ENCODE data around the gene SLC35D1. TPM values are rescaled to one million over a fixed set of nuclear protein-coding genes. Genes with fewer than 3 reads are reported as not detected.
"Not testable (repeated sequence)": the region's sequence is repeated elsewhere in the genome, so short reads cannot be mapped to it uniquely, and the experiment has no call there.

The SLC35D1 gene
- total RNA-seq, 2 experiments from 2014 or later: 8.1 to 9.1 TPM

DNA sequence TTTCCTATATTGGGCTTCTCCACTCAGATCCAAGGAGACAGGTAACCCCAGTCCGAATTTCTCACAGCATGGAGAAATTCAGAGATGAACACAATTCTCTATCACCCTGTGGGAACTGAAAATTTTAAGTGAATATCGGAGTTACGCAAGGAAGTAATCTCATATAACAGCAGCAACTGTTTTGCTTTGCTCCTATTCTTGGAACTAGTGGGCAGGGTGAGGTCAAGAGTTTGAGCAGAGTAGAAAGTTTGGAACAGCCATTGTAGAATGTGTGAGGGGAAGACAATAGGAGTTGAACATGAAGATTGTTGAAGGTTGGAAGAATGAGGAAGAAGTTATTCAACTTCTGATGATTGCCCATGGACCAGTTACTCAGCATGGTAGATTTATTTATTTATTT is 24.3 kb upstream of the SLC35D1 start:
- Mint-ChIP-seq H3K36me3 (ENCODE audit: low read depth) (no peaks in the 10 kb centered on the region), H3K4me3 (no peak overlapping the region), H3K4me1 (ENCODE audit: low read depth) (no peaks in the 10 kb centered on the region), H3K27ac (no peak overlapping the region), H3K27me3 (no peaks in the 10 kb centered on the region), H3K9me3 (no peaks in the 10 kb centered on the region)
- no peak for TF ChIP-seq CTCF (IDR thresholded peaks at IDR 0.05)
- Histone ChIP-seq H3K36me3 (ENCODE audit: insufficient read depth, low read length) (no peaks in the 10 kb centered on the region), H3K4me1 (ENCODE audit: insufficient read depth, low read length) (no peaks in the 10 kb centered on the region), H3K4me3 (ENCODE audit: low read length) (no peak overlapping the region), H3K9me3 (ENCODE audit: control insufficient read depth in 1 of 2, insufficient read depth in 1 of 2, low read length in 2 of 2) (no peaks in the 10 kb centered on the region), H3K27ac (ENCODE audit: low read depth in 1 of 2, low read length in 2 of 2) (no peak overlapping the region), H3K27me3 (ENCODE audit: control insufficient read depth in 1 of 2, insufficient read depth in 2 of 2, low read length in 2 of 2) (no peaks in the 10 kb centered on the region)
- ChIA-PET POLR2A (no interaction called here), CTCF (no interaction called here)
- DNase-seq (no peak), ATAC-seq (ENCODE audit: poor library complexity) (no peak)
- intact Hi-C loops (cut with DNase I, micrococcal nuclease): no loop called here

GRCh38 chr1:67077593-67077992 is 23.6 kb upstream of the SLC35D1 start:
- H3K9me3 ChIP-seq (ENCODE audit: control insufficient read depth in 1 of 2, insufficient read depth in 1 of 2, low read length in 2 of 2): peaks cover 0 to 2% of the 10 kb centered on the region in 2 experiments
- H3K27ac ChIP-seq (ENCODE audit: low read depth in 1 of 2, low read length in 2 of 2): no peak overlapping the region
- Mint-ChIP-seq H3K27me3 (peaks cover 3% of the 10 kb centered on the region), H3K4me1 (ENCODE audit: low read depth) (no peaks in the 10 kb centered on the region), H3K4me3 (no peak overlapping the region), H3K9me3 (peaks cover 5% of the 10 kb centered on the region), H3K27ac (no peak overlapping the region), H3K36me3 (ENCODE audit: low read depth) (no peaks in the 10 kb centered on the region)
- ChIA-PET CTCF (no interaction called here), POLR2A (no interaction called here)
- no peak overlapping the region for H3K4me3 ChIP-seq (ENCODE audit: low read length)
- no peak for DNase-seq
- no peaks in the 10 kb centered on the region for H3K4me1 ChIP-seq (ENCODE audit: insufficient read depth, low read length)
- intact Hi-C loops (cut with DNase I, micrococcal nuclease): no loop called here
- no peak for ATAC-seq (ENCODE audit: poor library complexity)
- no peak for TF ChIP-seq CTCF (IDR thresholded peaks at IDR 0.05)
- no peaks in the 10 kb centered on the region for H3K27me3 ChIP-seq (ENCODE audit: control insufficient read depth in 1 of 2, insufficient read depth in 2 of 2, low read length in 2 of 2)
- H3K36me3 ChIP-seq (ENCODE audit: insufficient read depth, low read length): no peaks in the 10 kb centered on the region

DNA sequence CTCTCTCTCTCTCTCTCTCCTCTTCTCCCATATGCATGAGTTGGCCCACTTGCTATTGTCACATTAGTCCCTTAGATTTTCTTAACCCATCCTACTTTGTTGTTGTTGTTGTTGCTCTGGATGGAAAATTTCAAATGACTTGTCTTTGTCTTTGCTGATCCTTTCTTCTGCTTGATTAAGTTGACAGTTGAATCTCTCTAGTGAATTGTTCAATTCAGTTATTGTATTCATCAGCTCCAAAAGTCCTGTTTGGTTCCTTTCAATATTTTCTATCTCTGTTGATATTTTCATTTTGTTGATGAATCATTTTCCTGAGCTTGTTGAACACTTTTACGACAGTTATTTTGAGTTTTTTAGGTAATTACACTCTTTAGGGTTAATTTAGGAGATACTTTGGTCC is 18.8 kb upstream of the SLC35D1 start:
- peaks cover 8% of the 10 kb centered on the region for H3K9me3 Mint-ChIP-seq
- ATAC-seq (ENCODE audit: poor library complexity): no peak
- H3K27me3 Mint-ChIP-seq: peaks cover 5% of the 10 kb centered on the region
- intact Hi-C loops (cut with DNase I, micrococcal nuclease): no loop called here
- H3K27ac Mint-ChIP-seq: no peak overlapping the region
- no peaks in the 10 kb centered on the region for H3K36me3 Mint-ChIP-seq (ENCODE audit: low read depth)
- H3K36me3 ChIP-seq (ENCODE audit: insufficient read depth, low read length): no peaks in the 10 kb centered on the region
- peaks cover 3% of the 10 kb centered on the region in 2 experiments for H3K9me3 ChIP-seq (ENCODE audit: control insufficient read depth in 1 of 2, insufficient read depth in 1 of 2, low read length in 2 of 2)
- no peak overlapping the region for H3K27ac ChIP-seq (ENCODE audit: low read depth in 1 of 2, low read length in 2 of 2)
- DNase-seq: no peak
- H3K4me1 Mint-ChIP-seq (ENCODE audit: low read depth): no peaks in the 10 kb centered on the region
- H3K4me3 Mint-ChIP-seq: no peak overlapping the region
- ChIA-PET CTCF (interaction anchor here (0.6 kb wide), 1 partner anchor 34 kb away, joined by 3 read pairs; no protein-coding TSS in a partner anchor), POLR2A (no interaction called here)
- TF ChIP-seq CTCF (IDR thresholded peaks at IDR 0.05): no peak
- no peaks in the 10 kb centered on the region for H3K4me1 ChIP-seq (ENCODE audit: insufficient read depth, low read length)
- H3K4me3 ChIP-seq (ENCODE audit: low read length): no peak overlapping the region
- H3K27me3 ChIP-seq (ENCODE audit: control insufficient read depth in 1 of 2, insufficient read depth in 2 of 2, low read length in 2 of 2): no peaks in the 10 kb centered on the region

GRCh38 chr1:67067655-67068054 is 13.7 kb upstream of the SLC35D1 start:
- ATAC-seq (ENCODE audit: poor library complexity); H3K4me1 Mint-ChIP-seq (ENCODE audit: low read depth); H3K27me3 Mint-ChIP-seq; H3K9me3 Mint-ChIP-seq; H3K4me3 Mint-ChIP-seq; CTCF ChIA-PET; H3K27ac ChIP-seq (ENCODE audit: low read depth in 1 of 2, low read length in 2 of 2); H3K36me3 Mint-ChIP-seq (ENCODE audit: low read depth); H3K4me3 ChIP-seq (ENCODE audit: low read length); POLR2A ChIA-PET; H3K27me3 ChIP-seq (ENCODE audit: control insufficient read depth in 1 of 2, insufficient read depth in 2 of 2, low read length in 2 of 2); H3K9me3 ChIP-seq (ENCODE audit: control insufficient read depth in 1 of 2, insufficient read depth in 1 of 2, low read length in 2 of 2); H3K27ac Mint-ChIP-seq; DNase-seq; H3K4me1 ChIP-seq (ENCODE audit: insufficient read depth, low read length); H3K36me3 ChIP-seq (ENCODE audit: insufficient read depth, low read length); intact Hi-C loops (cut with DNase I, micrococcal nuclease): not testable (repeated sequence)
